Measurements from ENCODE around the gene BSDC1.
"Not testable (repeated sequence)": the region's sequence is repeated elsewhere in the genome, so short reads cannot be mapped to it uniquely, and the experiment has no call there.

The BSDC1 gene, protein sequence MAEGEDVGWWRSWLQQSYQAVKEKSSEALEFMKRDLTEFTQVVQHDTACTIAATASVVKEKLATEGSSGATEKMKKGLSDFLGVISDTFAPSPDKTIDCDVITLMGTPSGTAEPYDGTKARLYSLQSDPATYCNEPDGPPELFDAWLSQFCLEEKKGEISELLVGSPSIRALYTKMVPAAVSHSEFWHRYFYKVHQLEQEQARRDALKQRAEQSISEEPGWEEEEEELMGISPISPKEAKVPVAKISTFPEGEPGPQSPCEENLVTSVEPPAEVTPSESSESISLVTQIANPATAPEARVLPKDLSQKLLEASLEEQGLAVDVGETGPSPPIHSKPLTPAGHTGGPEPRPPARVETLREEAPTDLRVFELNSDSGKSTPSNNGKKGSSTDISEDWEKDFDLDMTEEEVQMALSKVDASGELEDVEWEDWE

DNA sequence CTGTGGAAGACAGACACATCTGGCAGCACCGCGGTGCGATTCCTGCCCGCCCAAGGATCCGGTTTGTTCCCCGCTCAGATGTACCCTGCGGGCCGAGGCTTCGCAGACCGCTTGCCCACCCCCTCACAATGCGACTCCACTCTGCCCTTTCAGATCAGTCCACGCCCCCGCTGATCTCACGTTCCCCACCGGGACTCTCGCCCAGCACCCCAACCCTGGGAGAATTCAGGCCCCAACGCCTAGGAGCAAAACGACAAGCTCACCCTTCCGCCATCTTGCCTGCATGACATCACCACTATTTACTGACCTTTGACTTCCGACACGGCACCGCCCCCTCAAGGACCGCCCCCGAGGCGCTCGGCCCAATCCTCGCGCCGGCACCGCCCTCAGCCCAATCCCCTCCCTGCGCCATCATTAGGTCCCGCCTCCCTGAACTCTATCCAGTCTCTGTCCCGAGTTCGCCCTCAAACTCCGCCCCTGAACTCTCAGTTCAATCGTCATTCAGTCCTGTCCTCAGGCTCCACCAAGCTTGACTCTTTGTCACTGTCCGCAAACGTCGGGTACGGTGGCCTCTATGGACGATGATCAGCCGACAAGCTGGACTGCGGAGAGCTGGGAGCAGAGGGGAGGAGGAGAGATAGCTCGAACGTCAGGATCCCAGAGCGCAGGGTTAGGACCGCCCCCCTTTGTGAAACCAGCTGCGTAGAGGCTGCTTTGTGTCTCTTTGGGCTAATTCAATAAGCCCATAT, at the start of gene BSDC1:
BSDC1 (minus strand) TSS at position 301 of the 749 bp plus-strand sequence; CDS start at position 274, 27 bp downstream.
- in situ Hi-C loops (cut with MboI; ENCODE audit: low sequenced_read_pairs) = no loop called here

DNA sequence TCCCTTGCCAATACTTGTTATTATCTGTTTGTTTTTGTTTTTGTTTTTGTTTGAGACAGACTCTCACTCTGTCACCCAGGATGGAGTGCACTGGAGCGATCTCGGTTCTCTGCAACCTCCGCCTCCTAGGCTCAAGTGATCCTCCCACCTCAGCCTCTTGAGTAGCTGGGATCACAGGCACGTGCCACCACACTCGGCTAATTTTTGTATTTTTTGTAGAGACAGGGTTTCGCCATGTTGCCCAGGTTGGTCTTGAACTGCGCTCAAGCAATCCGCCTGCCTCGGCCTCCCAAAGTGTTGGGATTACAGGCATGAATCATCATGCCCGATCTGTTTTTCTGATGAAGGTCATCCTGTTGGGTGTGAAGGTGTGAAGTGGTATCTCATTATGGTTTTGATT, 47.2 kb upstream of the BSDC1 start:
- in situ Hi-C loops (cut with MboI; ENCODE audit: low sequenced_read_pairs) = not testable (repeated sequence)

DNA sequence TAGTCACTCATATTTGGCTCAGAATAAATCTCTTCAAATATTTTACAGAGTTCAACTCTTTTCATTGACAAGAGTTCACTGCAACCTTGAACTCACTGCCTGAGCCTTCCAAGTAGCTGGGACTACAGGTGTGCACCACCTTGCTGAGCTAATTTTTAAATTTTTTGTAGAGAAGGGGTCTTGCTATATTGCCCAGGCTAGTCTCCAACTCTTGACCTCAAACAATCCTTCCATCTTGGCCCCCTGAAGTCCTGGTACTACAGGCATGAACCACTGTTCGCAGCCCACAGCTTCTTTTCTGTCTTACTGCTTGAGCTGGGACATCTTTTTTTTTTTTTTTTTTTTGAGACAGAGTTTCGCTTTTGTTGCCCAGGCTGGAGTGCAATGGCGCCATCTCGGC, 44.5 kb upstream of the BSDC1 start:
- in situ Hi-C loops (cut with MboI; ENCODE audit: low sequenced_read_pairs) = not testable (repeated sequence)

DNA sequence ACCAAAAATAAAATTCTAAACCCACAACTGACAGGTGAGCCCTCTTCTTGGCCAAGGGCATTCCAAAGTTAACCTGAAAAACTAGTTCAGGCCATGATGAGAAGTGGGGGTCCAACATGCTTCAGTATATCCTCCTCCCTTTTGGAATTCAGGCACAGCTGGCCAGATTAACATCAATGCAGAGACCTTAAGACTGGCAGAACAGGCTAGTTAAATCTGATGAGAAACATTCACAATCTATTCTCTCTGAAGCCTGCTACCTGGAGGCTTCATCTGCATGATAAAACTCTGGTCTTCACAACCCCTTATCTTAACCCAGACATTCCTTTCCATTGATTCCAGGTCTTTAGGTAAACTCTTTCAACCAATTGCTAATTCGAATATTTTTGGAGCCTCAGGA, 43.9 kb upstream of the BSDC1 start:
- in situ Hi-C loops (cut with MboI; ENCODE audit: low sequenced_read_pairs) = no loop called here

DNA sequence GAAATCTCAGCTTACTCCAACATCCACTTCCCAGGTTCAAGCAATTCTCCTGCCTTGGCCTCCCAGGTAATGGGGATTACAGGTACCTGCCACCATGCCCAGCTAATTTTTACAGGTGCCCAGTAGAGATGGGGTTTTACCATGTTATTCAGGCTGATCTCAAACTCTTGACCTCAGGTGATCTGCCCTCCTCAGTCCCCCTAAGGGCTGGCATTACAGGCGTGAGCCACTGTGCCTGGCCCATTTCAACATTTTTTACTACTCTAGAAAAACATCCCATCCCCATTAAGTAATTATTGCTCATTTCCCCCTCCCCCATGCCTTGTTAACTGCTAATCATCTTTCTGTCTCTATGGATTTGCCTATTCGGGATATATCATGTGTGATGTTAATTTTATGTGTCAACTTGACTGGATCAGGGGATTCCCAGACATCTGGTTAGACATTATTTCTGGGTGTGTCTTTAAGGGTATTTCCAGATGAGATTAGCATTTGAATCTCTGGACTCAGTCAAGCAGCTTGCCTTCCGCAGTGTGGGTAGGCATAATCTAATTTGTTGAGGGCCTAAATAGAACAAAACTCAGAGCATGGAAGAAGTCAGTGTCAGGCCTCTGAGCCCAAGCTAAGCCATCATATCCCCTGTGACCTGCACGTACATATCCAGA, 37.6 kb upstream of the BSDC1 start:
- in situ Hi-C loops (cut with MboI; ENCODE audit: low sequenced_read_pairs) = no loop called here

DNA sequence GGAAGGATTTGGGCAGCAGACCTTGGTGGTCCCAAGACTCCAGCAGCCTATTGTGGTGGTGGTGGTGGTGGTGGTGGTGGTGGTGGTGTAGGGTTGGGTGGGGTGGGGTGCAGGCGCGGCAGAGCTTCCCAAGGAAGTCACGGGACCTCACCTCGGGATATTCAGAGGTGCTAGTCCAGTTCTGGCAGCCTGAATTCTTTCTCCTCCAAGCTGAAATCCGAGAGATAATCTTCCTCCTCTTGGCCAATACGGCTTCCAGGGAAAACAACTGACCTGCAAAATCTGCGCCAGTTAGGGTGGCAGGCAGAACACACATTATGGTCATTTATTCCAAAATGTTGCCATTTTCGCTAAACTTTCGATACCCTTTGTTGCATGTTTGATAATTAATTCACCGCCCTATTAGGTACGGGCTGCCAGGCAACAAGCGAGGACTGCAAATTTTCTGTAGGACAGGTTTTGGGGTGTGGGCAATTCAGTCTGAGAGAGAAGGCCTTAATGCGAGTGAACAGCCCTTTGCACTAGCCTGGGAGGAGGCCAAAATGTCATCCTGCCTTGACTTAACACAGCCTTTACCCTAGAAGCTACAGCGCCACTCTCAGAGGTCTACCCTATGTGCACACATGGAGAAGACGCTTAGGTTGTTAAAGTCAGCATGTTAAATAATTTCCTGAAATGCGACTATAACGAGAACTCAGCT, 33.2 kb upstream of the BSDC1 start:
- in situ Hi-C loops (cut with MboI; ENCODE audit: low sequenced_read_pairs) = no loop called here

DNA sequence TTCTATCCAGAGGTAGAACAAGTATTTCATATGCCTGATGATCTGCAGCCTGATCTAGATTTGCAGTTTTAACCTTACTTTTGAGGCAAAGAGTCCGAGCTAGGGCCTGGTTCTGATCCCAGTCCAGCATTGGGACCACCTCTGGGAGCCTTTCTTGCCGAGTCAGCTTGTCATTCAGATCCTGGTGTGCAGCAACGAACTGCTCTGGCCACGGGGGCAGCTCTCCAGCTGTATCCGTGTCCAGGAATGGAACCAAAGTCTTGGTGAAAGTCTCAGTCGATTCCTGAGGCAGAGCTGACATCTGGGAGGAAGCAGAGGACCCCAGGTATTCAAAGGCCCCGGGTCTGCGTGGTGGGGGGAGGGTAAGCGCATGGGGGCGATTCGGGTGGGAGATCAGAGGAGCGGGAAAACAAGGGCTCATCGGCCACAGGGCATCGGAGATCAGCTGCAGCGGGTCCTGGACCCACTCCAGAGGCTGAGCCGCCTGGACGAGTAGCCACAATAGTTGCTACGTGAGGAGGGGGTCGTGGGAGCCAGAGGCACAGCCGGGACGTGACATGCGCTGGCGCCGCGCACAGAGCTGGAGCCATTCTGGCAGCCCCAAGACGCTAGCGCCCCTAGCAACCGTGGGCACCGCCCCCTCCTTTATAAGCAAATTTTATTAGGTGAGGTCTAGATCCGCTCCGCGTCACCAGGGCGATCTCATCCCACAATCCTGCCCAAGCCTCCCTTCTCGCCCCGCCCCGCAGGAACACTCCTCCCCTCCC, 32.4 kb upstream of the BSDC1 start:
- in situ Hi-C loops (cut with MboI; ENCODE audit: low sequenced_read_pairs) = no loop called here

DNA sequence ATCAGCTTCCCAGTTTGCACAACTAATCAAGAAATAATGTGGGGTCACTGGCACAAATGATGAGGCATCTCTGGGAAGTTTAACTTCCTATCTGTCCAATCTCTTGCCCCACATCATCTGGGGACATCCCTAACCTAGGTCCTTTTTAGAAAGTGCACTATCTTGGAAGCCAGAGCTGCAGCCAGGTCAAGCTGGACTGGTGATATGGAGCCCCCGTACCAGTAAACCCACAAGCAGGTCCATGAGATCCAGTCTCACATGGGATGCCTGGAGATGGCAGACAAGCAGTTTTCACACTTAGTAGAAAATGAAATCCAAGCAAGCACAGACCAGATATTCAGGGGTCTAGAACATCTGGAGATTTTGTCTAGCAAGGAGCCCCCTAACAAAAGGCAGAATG, 27.5 kb upstream of the BSDC1 start:
- in situ Hi-C loops (cut with MboI; ENCODE audit: low sequenced_read_pairs) = no loop called here

DNA sequence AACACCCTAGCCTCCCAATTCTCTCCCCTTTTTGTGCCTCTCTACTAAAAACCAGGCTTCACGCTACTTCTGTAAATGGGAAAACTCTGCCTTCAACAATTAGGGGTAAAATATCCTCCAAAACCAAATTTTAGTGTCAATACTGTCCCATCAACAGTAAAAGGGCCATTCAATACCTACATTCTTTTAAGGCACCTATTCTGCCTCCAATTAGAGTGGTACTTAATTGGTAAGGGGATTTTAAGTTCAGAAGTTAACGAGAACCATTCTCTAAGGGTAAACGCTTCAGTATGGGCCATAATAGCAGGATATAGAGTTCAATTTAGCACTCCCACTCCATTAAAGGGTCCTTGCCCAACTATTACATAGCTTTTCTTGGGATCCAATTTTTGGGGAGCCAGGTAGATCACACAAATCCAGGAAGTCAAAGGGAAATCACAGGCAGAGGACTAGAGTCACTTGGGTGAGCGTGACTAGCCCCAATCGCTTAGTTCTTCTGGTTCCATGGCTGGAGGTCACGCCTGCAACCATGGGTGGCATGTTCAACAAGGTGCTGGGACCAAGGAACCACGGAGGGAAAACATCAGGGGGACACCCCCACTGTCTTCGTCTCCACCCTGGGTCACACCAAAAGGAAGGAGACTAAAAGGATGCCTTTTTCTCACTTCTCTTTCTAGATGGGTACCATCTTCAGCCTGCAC, 20.1 kb upstream of the BSDC1 start:
- in situ Hi-C loops (cut with MboI; ENCODE audit: low sequenced_read_pairs) = no loop called here

DNA sequence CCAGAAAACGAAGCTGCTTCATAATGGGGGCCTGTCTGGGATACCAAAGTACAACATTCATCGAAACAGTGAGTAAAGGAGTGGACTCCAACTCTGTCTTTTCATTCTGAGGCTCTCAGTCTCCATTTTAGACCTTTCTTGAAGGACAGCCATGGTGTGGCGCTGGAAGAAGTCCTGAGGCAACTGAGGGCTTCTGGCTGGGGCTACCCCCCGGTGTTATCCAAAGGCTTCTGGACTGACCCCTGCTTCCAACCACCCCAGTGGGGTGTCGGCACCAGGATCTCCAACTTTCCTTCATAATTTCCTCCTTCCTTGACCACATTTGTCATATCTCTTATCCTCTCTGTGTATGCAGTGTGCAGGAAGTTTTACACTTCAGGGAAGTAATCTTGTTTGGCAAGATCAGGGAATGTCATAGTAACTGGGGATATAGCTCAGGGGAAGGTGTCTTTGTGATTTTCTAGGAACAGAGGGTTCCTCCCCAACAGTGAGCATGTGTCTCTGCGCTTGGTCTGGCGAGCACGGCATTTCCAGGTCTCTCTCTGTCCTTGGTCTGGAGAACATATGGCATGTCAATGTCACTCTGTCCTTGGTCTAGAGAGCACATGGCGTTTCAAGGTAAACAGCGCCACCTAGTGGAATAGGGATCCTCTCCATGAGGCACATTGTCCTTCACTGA, 19.4 kb upstream of the BSDC1 start:
- in situ Hi-C loops (cut with MboI; ENCODE audit: low sequenced_read_pairs) = no loop called here

DNA sequence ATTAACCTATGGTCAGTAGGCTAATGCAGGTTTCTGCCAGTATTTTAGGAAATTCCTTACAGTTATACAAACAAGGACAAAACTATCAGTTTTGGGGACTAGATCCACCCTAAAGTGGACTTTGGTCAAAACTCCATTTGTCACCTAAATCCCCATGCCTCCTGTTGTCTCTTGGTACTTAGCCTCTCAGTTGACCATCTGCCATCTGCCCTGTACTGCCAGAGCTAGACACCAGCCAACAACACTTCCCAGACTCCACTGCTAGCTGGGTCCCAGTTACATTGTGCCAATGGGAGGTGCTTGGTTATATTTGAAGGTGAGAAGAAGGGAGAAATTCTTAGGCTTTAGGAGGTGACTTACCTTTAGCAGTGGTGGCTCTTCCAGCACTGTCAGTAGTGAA, 17.0 kb upstream of the BSDC1 start:
- in situ Hi-C loops (cut with MboI; ENCODE audit: low sequenced_read_pairs) = no loop called here

DNA sequence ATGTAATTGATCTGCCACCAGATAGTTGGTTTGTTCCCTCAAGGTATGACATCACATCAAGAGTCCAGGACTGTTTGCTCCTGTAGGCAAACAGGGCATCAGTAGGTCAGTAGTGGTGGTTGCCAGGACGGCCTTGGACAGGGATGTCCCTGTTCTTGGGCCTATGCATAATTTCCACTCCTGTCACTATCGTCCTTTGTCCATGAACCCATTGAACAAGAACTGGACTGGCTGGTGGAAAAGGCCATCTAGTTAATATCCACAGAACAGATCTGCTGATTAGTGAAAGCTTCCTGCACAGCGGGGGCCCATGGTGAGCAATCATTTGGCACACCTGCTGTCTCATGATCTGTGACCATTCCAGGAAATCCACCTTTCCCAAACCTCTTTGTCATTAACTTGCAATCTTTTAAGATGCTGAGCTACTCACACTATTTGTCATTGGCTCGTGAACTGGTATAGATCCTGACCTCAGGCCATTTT, 12.4 kb upstream of the BSDC1 start:
- in situ Hi-C loops (cut with MboI; ENCODE audit: low sequenced_read_pairs) = no loop called here

DNA sequence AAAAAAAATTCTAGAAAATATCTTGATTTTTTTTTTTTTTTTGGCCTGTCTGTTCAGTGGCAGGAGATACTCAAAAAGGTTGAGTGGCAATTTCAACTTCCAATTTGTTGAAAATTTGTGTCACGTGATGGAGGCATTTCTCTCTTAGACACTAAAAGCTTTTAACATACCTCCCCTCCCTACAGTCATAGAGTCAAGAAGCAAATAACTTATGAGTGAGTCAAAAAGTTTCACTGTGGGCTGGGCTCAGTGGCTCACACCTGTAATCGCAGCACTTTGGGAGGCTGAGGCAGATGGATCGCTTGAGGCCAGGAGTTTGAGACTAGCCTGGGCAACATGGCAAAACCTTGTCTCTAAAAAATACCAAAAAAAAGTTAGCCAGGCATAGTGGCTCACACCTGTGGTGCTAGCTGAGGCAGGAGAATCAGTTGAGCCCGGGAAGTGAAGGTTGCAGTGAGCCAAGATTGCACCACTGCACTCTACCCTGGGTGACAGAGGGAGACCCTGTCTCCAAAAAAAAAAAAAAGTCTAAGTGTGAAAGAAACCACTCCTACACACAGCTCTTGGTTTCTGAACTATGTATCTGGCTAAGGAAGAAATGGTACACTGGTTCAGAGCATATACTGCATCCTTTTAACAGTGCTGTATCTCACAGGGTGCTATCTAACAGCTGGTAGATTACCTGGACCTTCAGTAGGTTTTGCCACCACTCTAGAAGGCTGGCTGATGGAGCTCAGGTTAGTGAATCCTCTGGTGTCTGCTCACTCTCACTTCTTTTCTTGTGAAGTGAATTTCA, 11.6 kb upstream of the BSDC1 start:
- in situ Hi-C loops (cut with MboI; ENCODE audit: low sequenced_read_pairs) = no loop called here

DNA sequence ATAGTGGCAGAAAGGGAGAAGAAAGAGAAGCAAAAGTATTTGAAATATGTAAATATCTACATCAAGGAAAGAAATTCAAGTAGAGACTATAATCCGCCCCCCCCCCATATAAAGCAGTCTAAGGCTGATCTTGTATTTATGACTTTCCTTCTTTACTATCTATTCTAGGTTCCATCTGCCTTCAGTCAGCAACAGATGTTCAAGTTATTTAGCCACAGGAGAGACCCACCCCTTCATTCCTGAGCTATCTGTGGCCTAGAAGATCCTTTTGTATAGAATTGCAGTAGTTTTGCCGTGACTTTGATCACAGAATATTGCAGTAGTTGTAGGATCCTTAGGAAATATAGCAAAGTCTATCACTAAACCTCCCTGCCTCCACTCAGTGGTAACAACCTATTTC, 10.7 kb upstream of the BSDC1 start:
- in situ Hi-C loops (cut with MboI; ENCODE audit: low sequenced_read_pairs) = no loop called here

DNA sequence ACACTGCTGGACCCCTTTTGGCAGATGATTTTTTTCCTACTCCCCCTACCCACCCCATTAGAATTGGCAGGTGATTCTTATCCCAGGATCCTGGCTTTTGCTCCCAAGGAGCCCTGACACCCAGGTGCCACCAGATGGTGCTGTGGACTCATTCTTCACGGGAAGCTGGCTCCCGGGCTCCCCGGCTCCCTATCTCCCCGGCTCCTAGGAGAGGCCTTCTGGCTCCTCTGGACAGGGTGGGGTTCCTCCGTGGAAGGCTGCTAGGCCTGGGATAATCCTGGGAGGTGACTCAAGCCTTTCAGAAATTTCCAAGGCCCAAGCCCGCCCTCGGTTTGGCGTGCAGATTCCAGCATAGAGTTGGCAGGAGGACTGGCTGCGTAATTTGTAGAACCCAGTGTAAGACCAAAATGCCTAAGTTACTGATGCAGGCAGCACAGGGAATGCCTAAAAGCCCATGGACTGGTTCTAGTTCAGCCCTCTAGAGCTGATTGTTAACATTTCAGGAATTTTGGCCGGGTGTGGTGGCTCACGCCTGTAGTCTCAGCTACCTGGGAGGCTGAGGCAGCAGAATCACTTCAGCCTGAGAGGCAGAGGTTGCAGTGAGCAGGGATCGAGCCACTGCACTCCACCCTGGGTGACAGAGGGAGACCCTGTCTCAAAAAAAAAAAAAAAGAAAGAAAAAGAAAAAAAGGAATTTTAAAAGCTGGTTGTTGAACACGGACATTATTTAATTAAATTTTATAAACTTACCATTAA, 6.8 kb upstream of the BSDC1 start:
- in situ Hi-C loops (cut with MboI; ENCODE audit: low sequenced_read_pairs) = no loop called here

DNA sequence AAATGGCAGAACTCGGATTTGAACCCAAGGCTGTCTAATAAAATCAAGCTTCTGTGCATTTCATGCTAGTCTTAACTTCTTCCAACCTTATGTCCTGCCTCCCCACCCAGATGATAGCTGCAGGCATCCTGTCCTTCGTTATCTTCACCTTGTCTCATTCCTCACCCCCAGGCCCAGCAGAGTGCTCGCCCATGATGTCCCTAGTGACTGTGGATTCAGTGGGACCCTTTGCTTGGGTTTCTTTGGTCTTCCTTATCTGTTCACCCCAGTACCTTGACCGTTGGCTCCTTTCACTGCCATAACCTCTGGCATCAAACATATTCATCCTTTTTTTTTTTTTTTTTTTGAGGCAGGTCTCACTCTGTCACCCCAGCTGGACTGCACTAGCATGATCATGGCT, 5.6 kb upstream of the BSDC1 start:
- in situ Hi-C loops (cut with MboI; ENCODE audit: low sequenced_read_pairs) = no loop called here

DNA sequence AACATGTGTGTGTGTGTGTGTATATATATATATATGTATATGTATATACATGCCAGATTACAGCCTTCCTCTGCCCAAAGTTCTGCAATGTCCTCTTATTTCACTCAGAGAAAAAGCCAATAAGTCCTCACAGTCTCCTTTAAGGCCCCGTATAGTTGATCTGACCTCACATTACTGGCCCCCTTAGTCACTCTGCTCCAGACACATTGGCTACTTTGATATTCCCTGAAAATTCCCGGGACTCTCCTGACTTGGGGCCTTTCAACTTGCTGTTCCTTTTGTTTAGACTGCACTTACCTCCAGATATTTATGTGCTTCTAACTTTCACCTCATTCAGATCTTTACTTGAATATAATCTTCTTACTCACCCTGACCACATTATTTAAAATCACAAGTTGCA, 4.2 kb upstream of the BSDC1 start:
- in situ Hi-C loops (cut with MboI; ENCODE audit: low sequenced_read_pairs) = no loop called here

DNA sequence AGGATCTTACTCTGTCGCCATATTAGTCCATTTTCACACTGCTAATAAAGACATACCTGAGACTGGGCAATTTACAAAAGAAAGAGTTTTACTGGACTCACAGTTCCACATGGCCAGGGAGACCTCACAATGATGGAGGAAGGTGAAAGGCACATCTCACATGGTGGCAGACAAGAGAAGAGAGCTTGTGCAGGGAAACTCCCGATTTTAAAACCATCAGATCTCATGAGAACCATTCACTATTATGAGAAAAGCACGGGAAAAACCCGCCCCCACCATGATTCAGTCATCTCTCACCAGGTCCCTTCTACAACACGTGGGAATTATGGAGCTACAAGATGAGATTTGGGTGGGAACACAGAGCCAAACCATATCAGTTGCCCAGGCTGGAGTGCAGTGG, 2.3 kb upstream of the BSDC1 start:
- in situ Hi-C loops (cut with MboI; ENCODE audit: low sequenced_read_pairs) = not testable (repeated sequence)
